ENCODE results near the gene ERAL1. TPM values are rescaled to one million over a fixed set of nuclear protein-coding genes. Genes with fewer than 3 reads are reported as not detected.

Gene ERAL1
- total and polyA plus RNA-seq, 2 of the 13 experiments (the other 11 are each of a cell fraction or from before 2014, with no cell fraction given) = 46.9 to 72.2 TPM

- TF ChIP-seq ZNF704 (CRISPR knock-in tag; IDR thresholded peaks at IDR 0.05; ENCODE audit: borderline replicate concordance) = peak; percentile 34; the same call in 1 of the 2 replicates
- TF ChIP-seq ATF6 (CRISPR knock-in tag; conservative IDR thresholded peaks at IDR 0.05) = no peak
- TF ChIP-seq PHF21A (CRISPR knock-in tag; IDR thresholded peaks at IDR 0.05) = peak; percentile 34; the same call in 1 of the 2 replicates
- no peak for TF ChIP-seq MLX (CRISPR knock-in tag; IDR thresholded peaks at IDR 0.05)
- TF ChIP-seq ZBTB21 (CRISPR knock-in tag; IDR thresholded peaks at IDR 0.05) = no peak
- TF ChIP-seq FOXJ3 (CRISPR knock-in tag; IDR thresholded peaks at IDR 0.05; ENCODE audit: borderline replicate concordance) = no peak
- TF ChIP-seq ZNF598 (CRISPR knock-in tag; IDR thresholded peaks at IDR 0.05; ENCODE audit: borderline replicate concordance) = peak; percentile 33; the same call in 1 of the 2 replicates
- TF ChIP-seq ETS1 (CRISPR knock-in tag; IDR thresholded peaks at IDR 0.05) = no peak
- no peak for TF ChIP-seq ZNF570 (CRISPR knock-in tag; IDR thresholded peaks at IDR 0.05; ENCODE audit: borderline replicate concordance)
- TF ChIP-seq HOMEZ (CRISPR knock-in tag; IDR thresholded peaks at IDR 0.05; ENCODE audit: low read depth) = 0 out of 2 replicates have a peak, but pooled peaks have one; percentile 45
- peak; percentile 62; the same call in 1 of the 2 replicates for TF ChIP-seq MED13 (CRISPR knock-in tag; IDR thresholded peaks at IDR 0.05)
- no peak for TF ChIP-seq ZFP62 (CRISPR knock-in tag; IDR thresholded peaks at IDR 0.05)
- TF ChIP-seq ZFP91 (CRISPR knock-in tag; IDR thresholded peaks at IDR 0.05; ENCODE audit: borderline replicate concordance) = peak; percentile 81; the same call in 1 of the 2 replicates
- peak; percentile 98 for TF ChIP-seq POLR2G (IDR thresholded peaks at IDR 0.05; ENCODE audit: low read depth, low read length)
These were observed at the start of gene ERAL1 (continued) for GRCh38 chr17:28854457-28855335.

Data from HepG2 (cell line).